ENCODE results near the gene FAM168A.

DNA sequence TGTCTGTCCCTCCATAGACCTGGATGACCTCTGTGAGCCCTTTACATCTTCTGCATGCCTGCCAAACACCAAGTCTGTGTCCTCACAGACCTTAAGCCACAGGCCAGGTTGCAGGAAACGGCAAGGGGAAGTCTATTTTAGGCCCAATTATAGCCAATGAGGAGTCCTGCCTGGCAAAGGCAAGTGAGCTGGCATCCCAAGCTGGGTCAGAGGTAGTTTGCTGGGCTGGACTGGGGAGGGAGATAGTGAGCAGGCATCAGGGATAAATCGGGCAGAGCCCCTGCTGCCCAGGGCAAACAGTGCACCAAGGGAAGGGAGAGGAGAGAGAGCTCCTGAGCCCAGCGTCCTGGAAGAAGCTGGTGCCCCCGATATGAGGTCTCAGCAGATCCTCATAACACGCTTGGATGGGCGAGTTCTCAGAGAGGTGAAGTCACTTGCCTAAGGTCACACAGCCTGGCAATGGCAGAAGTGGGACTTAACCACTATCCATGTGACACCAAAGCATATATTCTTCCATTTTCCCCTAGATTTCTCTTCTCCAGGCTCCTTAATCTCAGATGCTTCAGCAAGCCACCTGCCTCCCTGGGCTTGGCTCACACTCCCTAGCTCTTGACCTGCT is 225.4 kb downstream of the FAM168A start:
- TF ChIP-seq, protein P1, sequence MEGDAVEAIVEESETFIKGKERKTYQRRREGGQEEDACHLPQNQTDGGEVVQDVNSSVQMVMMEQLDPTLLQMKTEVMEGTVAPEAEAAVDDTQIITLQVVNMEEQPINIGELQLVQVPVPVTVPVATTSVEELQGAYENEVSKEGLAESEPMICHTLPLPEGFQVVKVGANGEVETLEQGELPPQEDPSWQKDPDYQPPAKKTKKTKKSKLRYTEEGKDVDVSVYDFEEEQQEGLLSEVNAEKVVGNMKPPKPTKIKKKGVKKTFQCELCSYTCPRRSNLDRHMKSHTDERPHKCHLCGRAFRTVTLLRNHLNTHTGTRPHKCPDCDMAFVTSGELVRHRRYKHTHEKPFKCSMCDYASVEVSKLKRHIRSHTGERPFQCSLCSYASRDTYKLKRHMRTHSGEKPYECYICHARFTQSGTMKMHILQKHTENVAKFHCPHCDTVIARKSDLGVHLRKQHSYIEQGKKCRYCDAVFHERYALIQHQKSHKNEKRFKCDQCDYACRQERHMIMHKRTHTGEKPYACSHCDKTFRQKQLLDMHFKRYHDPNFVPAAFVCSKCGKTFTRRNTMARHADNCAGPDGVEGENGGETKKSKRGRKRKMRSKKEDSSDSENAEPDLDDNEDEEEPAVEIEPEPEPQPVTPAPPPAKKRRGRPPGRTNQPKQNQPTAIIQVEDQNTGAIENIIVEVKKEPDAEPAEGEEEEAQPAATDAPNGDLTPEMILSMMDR (IDR thresholded peaks at IDR 0.05; ENCODE audit: insufficient read depth, low read length), result peak; percentile 22
- TF ChIP-seq POLR2AphosphoS5 (IDR thresholded peaks at IDR 0.05; ENCODE audit: low read depth) (no peak), SPI1 (IDR thresholded peaks at IDR 0.05; ENCODE audit: borderline replicate concordance, low read depth) (peak; percentile 76; the same call in 1 of the 2 replicates), GABPA (IDR thresholded peaks at IDR 0.05; ENCODE audit: low read depth) (no peak)
- TF ChIP-seq, protein P2, sequence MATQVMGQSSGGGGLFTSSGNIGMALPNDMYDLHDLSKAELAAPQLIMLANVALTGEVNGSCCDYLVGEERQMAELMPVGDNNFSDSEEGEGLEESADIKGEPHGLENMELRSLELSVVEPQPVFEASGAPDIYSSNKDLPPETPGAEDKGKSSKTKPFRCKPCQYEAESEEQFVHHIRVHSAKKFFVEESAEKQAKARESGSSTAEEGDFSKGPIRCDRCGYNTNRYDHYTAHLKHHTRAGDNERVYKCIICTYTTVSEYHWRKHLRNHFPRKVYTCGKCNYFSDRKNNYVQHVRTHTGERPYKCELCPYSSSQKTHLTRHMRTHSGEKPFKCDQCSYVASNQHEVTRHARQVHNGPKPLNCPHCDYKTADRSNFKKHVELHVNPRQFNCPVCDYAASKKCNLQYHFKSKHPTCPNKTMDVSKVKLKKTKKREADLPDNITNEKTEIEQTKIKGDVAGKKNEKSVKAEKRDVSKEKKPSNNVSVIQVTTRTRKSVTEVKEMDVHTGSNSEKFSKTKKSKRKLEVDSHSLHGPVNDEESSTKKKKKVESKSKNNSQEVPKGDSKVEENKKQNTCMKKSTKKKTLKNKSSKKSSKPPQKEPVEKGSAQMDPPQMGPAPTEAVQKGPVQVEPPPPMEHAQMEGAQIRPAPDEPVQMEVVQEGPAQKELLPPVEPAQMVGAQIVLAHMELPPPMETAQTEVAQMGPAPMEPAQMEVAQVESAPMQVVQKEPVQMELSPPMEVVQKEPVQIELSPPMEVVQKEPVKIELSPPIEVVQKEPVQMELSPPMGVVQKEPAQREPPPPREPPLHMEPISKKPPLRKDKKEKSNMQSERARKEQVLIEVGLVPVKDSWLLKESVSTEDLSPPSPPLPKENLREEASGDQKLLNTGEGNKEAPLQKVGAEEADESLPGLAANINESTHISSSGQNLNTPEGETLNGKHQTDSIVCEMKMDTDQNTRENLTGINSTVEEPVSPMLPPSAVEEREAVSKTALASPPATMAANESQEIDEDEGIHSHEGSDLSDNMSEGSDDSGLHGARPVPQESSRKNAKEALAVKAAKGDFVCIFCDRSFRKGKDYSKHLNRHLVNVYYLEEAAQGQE (IDR thresholded peaks at IDR 0.05; ENCODE audit: insufficient replicate concordance, low read depth), result no peak

All from HL-60 (cell line).